Stimulated activated CD8-positive, alpha-beta memory T cell treated with anti-CD3 and anti-CD28 coated beads, Interleukin-4, amount 100 ng/mL, for 4 hours (primary cell): ENCODE data around the gene DEK.
"Not testable (repeated sequence)": the region's sequence is repeated elsewhere in the genome, so short reads cannot be mapped to it uniquely, and the experiment has no call there.

Source experiments
- DNase-seq, 2 donors: peaks; one replicate each; pipeline ENCODE4 v3.0.0-alpha.2; 2020; ENCODE audit warnings: low read depth in 2 of 2, low spot score in 1 of 2

Gene DEK

GRCh38 chr6:18241208-18242038 is 22.9 kb downstream of the DEK start:
- no peak for DNase-seq

- no peak for DNase-seq
Measured at GRCh38 chr6:18240230-18240629, 24.1 kb downstream of the DEK start.

GRCh38 chr6:18237167-18237566 is 27.2 kb downstream of the DEK start:
- DNase-seq: no peak

DNA sequence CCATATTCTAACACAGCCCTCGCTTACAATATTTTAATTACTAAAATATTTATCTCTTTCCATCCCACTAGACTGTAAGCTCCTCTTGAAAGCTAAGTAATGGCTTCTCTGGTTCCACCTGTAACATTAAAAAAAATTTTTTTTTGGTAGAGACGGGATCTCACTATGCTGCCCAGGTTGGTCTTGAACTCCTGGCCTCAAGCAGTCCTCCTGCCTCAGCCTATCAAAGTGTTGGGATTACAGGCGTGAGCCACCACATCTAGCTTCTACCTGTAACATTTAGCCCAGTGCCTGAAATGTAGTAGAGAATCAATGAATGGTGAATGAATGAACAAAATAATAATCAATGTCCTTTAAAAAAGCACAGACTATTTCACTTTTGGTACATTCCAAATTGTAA is 28.8 kb downstream of the DEK start:
- no peak for DNase-seq

- DNase-seq: no peak
Measured at GRCh38 chr6:18234564-18234963, 29.8 kb downstream of the DEK start.

DNA sequence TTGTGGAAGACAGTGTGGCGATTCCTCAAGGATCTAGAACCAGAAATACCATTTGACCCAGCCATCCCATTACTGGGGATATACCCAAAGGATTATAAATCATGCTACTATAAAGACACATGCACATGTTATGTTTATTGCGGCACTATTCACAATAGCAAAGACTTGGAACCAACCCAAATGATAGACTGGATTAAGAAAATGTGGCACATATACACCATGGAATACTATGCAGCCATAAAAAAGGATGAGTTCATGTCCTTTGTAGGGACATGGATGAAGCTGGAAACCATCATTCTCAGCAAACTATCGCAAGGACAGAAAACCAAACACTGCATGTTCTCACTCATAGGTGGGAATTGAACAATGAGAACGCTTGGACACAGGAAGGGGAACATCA is 30.6 kb downstream of the DEK start:
- DNase-seq: not testable (repeated sequence)

GRCh38 chr6:18231856-18232255 is 32.5 kb downstream of the DEK start:
- not testable (repeated sequence) for DNase-seq

- DNase-seq: not testable (repeated sequence)
Measured at GRCh38 chr6:18228590-18228989, 35.7 kb downstream of the DEK start.

- not testable (repeated sequence) for DNase-seq
Measured at GRCh38 chr6:18227166-18227565, 37.2 kb downstream of the DEK start.

GRCh38 chr6:18226451-18227105 is 37.8 kb downstream of the DEK start:
- DNase-seq: not testable (repeated sequence)

- DNase-seq: no peak
Measured at GRCh38 chr6:18221288-18221615, 43.1 kb downstream of the DEK start.

GRCh38 chr6:18219591-18219990 is 44.7 kb downstream of the DEK start:
- DNase-seq: no peak

DNA sequence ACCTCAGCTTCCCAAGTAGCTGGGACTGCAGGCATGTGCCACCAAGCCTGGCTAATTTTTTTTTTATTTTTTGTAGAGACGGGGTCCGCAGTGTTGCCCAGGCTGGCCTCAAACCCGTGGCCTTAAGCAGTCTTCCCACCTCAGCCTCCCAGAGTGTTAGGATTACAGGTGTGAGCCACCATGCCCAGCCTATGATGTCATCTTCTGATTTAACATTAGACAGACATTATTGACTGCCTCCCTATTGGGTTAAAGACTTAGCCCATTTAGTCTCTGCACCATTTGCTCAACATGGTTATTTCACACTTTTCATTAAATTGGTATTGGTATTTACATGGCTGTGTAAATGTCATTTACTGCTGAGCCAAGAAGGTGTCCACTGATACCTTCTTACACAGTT is 46.1 kb downstream of the DEK start:
- no peak for DNase-seq

DNA sequence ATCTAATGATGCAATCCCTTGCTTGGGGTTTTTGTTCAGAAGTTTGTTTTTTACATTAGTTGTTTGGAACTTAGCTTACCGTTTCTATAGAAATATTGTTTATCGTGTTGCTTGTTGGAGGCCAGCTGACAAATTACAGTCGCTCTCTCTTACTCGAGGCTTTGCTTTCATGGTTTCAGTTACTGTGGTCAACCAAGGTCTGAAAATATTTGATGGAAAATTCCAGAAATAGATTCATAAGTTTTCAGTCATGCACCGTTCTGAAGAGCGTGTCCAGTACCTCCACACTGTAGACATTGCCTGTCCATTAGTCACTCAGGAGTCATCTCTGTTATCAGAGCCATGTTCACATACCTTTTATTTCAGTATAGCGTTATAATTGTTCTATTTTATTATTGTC is 47.9 kb downstream of the DEK start:
- DNase-seq: no peak

GRCh38 chr6:18215436-18215835 is 48.9 kb downstream of the DEK start:
- DNase-seq: no peak

GRCh38 chr6:18214003-18214402 is 50.3 kb downstream of the DEK start:
- no peak for DNase-seq

GRCh38 chr6:18213439-18213838 is 50.9 kb downstream of the DEK start:
- no peak for DNase-seq

GRCh38 chr6:18212231-18212630 is 52.1 kb downstream of the DEK start:
- DNase-seq: no peak

DNA sequence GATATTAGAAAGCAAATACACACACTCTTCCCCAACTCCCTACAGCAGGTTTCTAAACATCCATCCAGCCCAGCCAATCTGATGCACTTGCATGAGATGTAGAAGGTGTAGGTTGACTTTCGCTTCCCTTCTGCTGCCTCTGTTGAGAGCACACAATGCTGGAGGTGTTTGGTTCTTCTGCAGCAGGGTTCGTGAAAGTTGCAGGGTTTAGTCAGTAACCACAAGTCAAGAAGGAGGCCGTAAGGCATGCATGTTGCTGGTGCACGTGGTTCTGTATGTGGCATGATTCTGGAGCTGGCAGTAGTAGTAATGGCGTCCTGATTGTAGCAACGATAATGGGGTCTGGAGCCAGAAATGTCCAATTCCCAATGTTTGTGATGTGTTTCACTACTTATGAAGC is 53.0 kb downstream of the DEK start:
- no peak for DNase-seq

DNA sequence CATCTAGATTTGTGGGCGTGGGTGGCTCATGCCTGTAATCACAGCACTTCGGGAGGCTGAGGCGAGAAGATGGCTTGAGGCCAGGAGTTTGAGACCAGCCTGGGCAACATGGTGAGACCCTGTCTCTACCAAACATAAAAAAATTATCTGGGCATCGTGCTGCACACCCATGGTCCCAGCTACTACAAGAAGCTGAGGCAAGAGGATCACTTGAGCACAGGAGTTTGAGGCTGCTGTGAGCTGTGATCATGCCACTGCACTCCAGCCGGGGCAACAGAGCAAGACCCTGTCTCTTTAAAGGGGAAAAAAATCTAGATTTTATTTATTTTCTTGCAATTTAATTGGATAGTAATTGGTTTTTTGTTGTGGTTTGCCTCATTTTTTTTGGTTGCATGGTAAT is 53.6 kb downstream of the DEK start:
- no peak for DNase-seq

DNA sequence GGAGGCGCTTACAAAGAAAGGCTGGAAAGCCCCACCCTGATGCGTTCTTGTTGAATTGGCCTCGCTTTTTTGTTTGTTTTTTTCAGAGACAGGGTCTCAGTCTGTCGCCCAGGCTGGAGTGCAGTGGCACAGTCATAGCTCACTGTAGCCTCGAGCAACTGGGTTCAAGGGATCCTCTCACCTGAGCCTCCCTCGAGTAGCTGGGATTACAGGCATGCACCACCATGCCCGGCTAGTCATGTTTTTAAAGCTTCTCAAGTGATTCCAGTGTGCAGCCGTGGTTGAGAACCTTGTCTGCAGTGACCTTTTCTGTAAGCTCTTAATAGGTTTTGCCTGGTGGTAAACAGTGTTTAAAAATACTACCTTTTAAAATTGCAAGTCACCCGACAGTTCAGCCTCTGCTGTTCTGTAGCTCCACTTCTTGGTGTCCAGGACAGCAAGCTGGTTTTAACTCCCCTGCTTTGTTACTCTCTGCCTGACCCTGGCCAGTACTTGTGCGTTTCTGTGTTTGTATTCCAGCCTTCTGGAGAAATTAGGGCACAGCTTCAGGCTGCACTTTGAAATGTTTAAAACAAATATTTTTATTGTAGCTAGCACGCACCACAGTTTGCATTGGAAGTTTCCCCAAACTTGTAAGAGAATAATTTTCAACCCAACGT is 54.7 kb downstream of the DEK start:
- DNase-seq: no peak

- not testable (repeated sequence) for DNase-seq
Measured at GRCh38 chr6:18208778-18209177, 55.6 kb downstream of the DEK start.
